ENCODE data around the gene BMP7. TPM values are rescaled to one million over a fixed set of nuclear protein-coding genes. Genes with fewer than 3 reads are reported as not detected.

Gene BMP7
- total and polyA plus RNA-seq, 8 donors, result 0.12 to 2.5 (median 0.33) TPM; not detected in 1

GRCh38 chr20:57153238-57153905 lies 113.1 kb downstream of the BMP7 start:
- no peak overlapping the region for H3K4me3 ChIP-seq
- no peaks in the 10 kb centered on the region for H3K9me3 ChIP-seq
- no peak for FAIRE-seq
- intact Hi-C loops (cut with DNase I), result no loop called here
- H3K27ac ChIP-seq, result no peak overlapping the region
- no peak for DNase-seq
- WGBS, 2 donors, result 72 to 74% methylated on average over 18 of the region's 18 CpGs
- no peaks in the 10 kb centered on the region for H3K4me1 ChIP-seq
- no peaks in the 10 kb centered on the region for H3K36me3 ChIP-seq
- no peak for TF ChIP-seq CTCF (IDR thresholded peaks at IDR 0.05)
- no peaks in the 10 kb centered on the region for H3K27me3 ChIP-seq
- ATAC-seq, result no peak

- Histone ChIP-seq H3K4me1 (no peaks in the 10 kb centered on the region), H3K36me3 (no peaks in the 10 kb centered on the region), H3K27me3 (no peaks in the 10 kb centered on the region), H3K4me3 (no peak overlapping the region), H3K27ac (no peak overlapping the region), H3K9me3 (no peaks in the 10 kb centered on the region)
- ATAC-seq (no peak), DNase-seq (no peak), FAIRE-seq (no peak)
- TF ChIP-seq CTCF (IDR thresholded peaks at IDR 0.05), result no peak
- intact Hi-C loops (cut with DNase I), result no loop called here
- WGBS, 2 donors, result 58 to 67% methylated on average over 2 of the region's 2 CpGs
Measured at GRCh38 chr20:57152557-57152956, 113.9 kb downstream of the BMP7 start.

GRCh38 chr20:57150559-57150958 lies 115.9 kb downstream of the BMP7 start:
- Histone ChIP-seq H3K27ac (no peak overlapping the region), H3K9me3 (no peaks in the 10 kb centered on the region), H3K4me3 (no peak overlapping the region), H3K36me3 (no peaks in the 10 kb centered on the region), H3K27me3 (no peaks in the 10 kb centered on the region), H3K4me1 (no peaks in the 10 kb centered on the region)
- WGBS, 2 donors, result 43 to 68% methylated on average over 1 of the region's 1 CpG
- no peak for ATAC-seq
- DNase-seq, result no peak
- no peak for FAIRE-seq
- no peak for TF ChIP-seq CTCF (IDR thresholded peaks at IDR 0.05)
- intact Hi-C loops (cut with DNase I), result no loop called here

GRCh38 chr20:57148263-57148662 lies 118.2 kb downstream of the BMP7 start:
- no peaks in the 10 kb centered on the region for H3K36me3 ChIP-seq
- no peak for FAIRE-seq
- TF ChIP-seq CTCF (IDR thresholded peaks at IDR 0.05), result no peak
- DNase-seq, result no peak
- WGBS, 2 donors, result 16 to 23% methylated on average over 13 of the region's 13 CpGs
- ATAC-seq, result no peak
- no peaks in the 10 kb centered on the region for H3K9me3 ChIP-seq
- H3K27ac ChIP-seq, result no peak overlapping the region
- H3K27me3 ChIP-seq, result no peaks in the 10 kb centered on the region
- H3K4me1 ChIP-seq, result no peaks in the 10 kb centered on the region
- no peak overlapping the region for H3K4me3 ChIP-seq
- intact Hi-C loops (cut with DNase I), result no loop called here

- H3K36me3 ChIP-seq, result no peaks in the 10 kb centered on the region
- no peak for TF ChIP-seq CTCF (IDR thresholded peaks at IDR 0.05)
- no peak overlapping the region for H3K27ac ChIP-seq
- WGBS, 2 donors, result 69 to 70% methylated on average over 5 of the region's 5 CpGs
- FAIRE-seq (no peak), ATAC-seq (no peak), DNase-seq (no peak)
- H3K27me3 ChIP-seq, result no peaks in the 10 kb centered on the region
- H3K4me3 ChIP-seq, result no peak overlapping the region
- no peaks in the 10 kb centered on the region for H3K9me3 ChIP-seq
- intact Hi-C loops (cut with DNase I), result no loop called here
- H3K4me1 ChIP-seq, result no peaks in the 10 kb centered on the region
Measured at GRCh38 chr20:57147185-57147584, 119.3 kb downstream of the BMP7 start.

Data from pancreas (tissue), 10 donors.